GM08714 (cell line): ENCODE data around the gene KLHL6.
"Not testable (repeated sequence)": the region's sequence is repeated elsewhere in the genome, so short reads cannot be mapped to it uniquely, and the experiment has no call there.

ENCODE experiments used
- H3K4me3 ChIP-seq: fragments of 200-500 bp; sonication (Bioruptor generic); 2 replicates; pipeline ENCODE4 v1.5.1; 2014; ENCODE audit warnings: mild to moderate bottlenecking, low read length, inconsistent platforms
- ZNF274 ChIP-seq: IDR thresholded peaks from 2 replicates; pipeline ENCODE4 v1.6.1; 2012; ENCODE audit warnings: mild to moderate bottlenecking, low read depth, low read length

KLHL6 gene

GRCh38 chr3:183527428-183528379 is 27.8 kb downstream of the KLHL6 start:
- TF ChIP-seq ZNF274: no peak
- peak overlapping the region; percentile 11; the same call in 1 of the 2 replicates for H3K4me3 ChIP-seq

GRCh38 chr3:183526838-183527427 is 28.6 kb downstream of the KLHL6 start:
- no peak overlapping the region; the same call in 1 of the 2 replicates for H3K4me3 ChIP-seq
- no peak for TF ChIP-seq ZNF274

GRCh38 chr3:183524476-183524875 is 31.0 kb downstream of the KLHL6 start:
- no peak for TF ChIP-seq ZNF274

GRCh38 chr3:183520741-183521556 is 34.6 kb downstream of the KLHL6 start:
- H3K4me3 ChIP-seq: not testable (repeated sequence)

More at GRCh38 chr3:183524476-183524875, 31.0 kb downstream of the KLHL6 start:
- H3K4me3 ChIP-seq: no peak overlapping the region

- H3K4me3 ChIP-seq: not testable (repeated sequence)
These were observed 35.2 kb downstream of the KLHL6 start for GRCh38 chr3:183520295-183520694.

- no peak overlapping the region for H3K4me3 ChIP-seq
- no peak for TF ChIP-seq ZNF274
These were observed 35.6 kb downstream of the KLHL6 start for GRCh38 chr3:183519891-183520290.

GRCh38 chr3:183518491-183519251 is 36.8 kb downstream of the KLHL6 start:
- TF ChIP-seq ZNF274: no peak
- H3K4me3 ChIP-seq: no peak overlapping the region

GRCh38 chr3:183517607-183518006 is 37.9 kb downstream of the KLHL6 start:
- no peak overlapping the region for H3K4me3 ChIP-seq
- no peak for TF ChIP-seq ZNF274

- no peak for TF ChIP-seq ZNF274
- H3K4me3 ChIP-seq: no peak overlapping the region
These were observed 39.3 kb downstream of the KLHL6 start for GRCh38 chr3:183515968-183516851.

GRCh38 chr3:183514021-183514420 is 41.5 kb downstream of the KLHL6 start:
- TF ChIP-seq ZNF274: no peak
- no peak overlapping the region for H3K4me3 ChIP-seq

GRCh38 chr3:183513046-183513706 is 42.3 kb downstream of the KLHL6 start:
- no peak overlapping the region for H3K4me3 ChIP-seq
- TF ChIP-seq ZNF274: no peak

- H3K4me3 ChIP-seq: not testable (repeated sequence)
These were observed 44.0 kb downstream of the KLHL6 start for GRCh38 chr3:183511286-183512131.
